Activated naive CD8-positive, alpha-beta T cell treated with anti-CD3 and anti-CD28 coated beads, Interleukin-2, amount 10 ng/mL, durations not matched to agents 7 days and 5 days (primary cell): Measurements from ENCODE around the gene NPIPB6. TPM values are rescaled to one million over a fixed set of nuclear protein-coding genes. Genes with fewer than 3 reads are reported as not detected.

Experiments used
- ATAC-seq: fragments of 150-1000 bp; cut with Tn5 transposase; one replicate; pipeline ENCODE4 v1.10.0; 2021; ENCODE audit warnings: low read depth, moderate library complexity
- POLR2A ChIA-PET: fragments of 350-600 bp; sonication (Branson Sonifier 250); formaldehyde crosslinking; loops from one replicate; lab custom pipeline; 2021; ENCODE audit warnings: antibody characterized with exemption; lab: Charles Lee
- DNase-seq: peaks from one replicate; pipeline ENCODE4 v3.0.0; 2021
- H3K27ac Mint-ChIP-seq: one replicate; pipeline ENCODE4 v1.8.0; 2022; ENCODE audit warnings: mild to moderate bottlenecking, mixed read lengths
- H3K27me3 Mint-ChIP-seq: one replicate; pipeline ENCODE4 v1.8.0; 2022; ENCODE audit warnings: mild to moderate bottlenecking, moderate library complexity, mixed read lengths
- H3K36me3 Mint-ChIP-seq: one replicate; pipeline ENCODE4 v1.8.0; 2021; ENCODE audit warnings: mild to moderate bottlenecking, mixed read lengths
- H3K4me1 Mint-ChIP-seq: one replicate; pipeline ENCODE4 v1.8.0; 2021; ENCODE audit warnings: mixed read lengths
- H3K4me3 Mint-ChIP-seq: one replicate; pipeline ENCODE4 v1.8.0; 2022; ENCODE audit warnings: mild to moderate bottlenecking, moderate library complexity, mixed read lengths
- H3K9me3 Mint-ChIP-seq: one replicate; pipeline ENCODE4 v1.8.0; 2021; ENCODE audit warnings: mixed read lengths
- total RNA-seq, 2 experiments: library from RNA; stranded (reverse); gene quantifications; one replicate each; pipeline ENCODE4 v1.2.3, GENCODE V29; 2021

The NPIPB6 gene
- total RNA-seq, 2 experiments from 2014 or later, result 2.4 to 4.5 TPM

DNA sequence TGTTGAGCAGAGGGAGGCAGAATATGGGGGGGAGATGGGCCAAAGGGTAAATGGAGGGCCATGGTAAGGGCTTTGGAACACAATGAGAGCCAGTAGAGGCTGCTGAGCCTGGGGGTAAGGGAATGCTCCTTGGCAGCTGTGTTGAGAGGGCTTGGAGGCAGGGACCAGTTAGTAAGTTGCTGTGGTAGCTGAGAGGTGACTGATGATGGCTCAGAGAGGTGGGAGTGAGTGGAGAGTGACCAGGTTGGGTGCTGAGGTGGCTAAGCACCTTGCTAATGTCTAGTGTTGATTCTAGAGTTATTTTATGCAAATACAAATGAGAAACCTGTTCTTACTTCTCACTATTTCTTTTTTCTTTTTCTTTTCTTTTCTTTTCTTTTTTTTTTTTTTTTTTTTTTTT is 60.2 kb downstream of the NPIPB6 start:
- no peak for ATAC-seq
- H3K36me3 Mint-ChIP-seq, result peaks cover 10% of the 10 kb centered on the region
- POLR2A ChIA-PET, result interaction anchor here (1.5 kb wide), 1 partner anchor 10 kb away, joined by 3 read pairs; no protein-coding TSS in a partner anchor
- no peak for DNase-seq
- no peak overlapping the region for H3K27ac Mint-ChIP-seq
- no peak overlapping the region for H3K4me3 Mint-ChIP-seq
- H3K9me3 Mint-ChIP-seq, result no peaks in the 10 kb centered on the region
- peaks cover 4% of the 10 kb centered on the region for H3K4me1 Mint-ChIP-seq
- H3K27me3 Mint-ChIP-seq, result no peaks in the 10 kb centered on the region

DNA sequence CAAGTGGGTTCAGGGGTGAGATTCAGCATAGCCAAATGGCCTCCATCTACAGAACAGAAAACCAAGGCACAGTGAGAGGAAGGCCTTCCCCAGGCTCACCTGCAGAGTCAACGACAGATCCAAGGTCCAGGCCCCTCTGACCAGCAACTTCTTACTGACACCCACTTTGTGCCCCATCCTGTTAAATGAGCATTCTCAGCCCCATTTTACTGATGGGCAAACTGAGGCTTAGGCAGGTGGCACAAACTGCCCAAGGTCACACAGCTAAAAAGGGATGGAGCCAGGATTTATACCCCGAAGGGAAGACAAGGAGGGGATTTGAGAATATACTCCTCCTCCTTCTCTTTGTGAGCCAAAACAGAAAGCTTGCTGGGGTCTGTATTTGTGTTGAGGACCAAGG is 61.7 kb downstream of the NPIPB6 start:
- Mint-ChIP-seq H3K4me1 (peaks cover 17% of the 10 kb centered on the region), H3K27ac (no peak overlapping the region), H3K27me3 (no peaks in the 10 kb centered on the region), H3K4me3 (no peak overlapping the region), H3K9me3 (no peaks in the 10 kb centered on the region), H3K36me3 (peaks cover 10% of the 10 kb centered on the region)
- ATAC-seq (no peak), DNase-seq (no peak)
- POLR2A ChIA-PET, result interaction anchor here (1.5 kb wide), 1 partner anchor 9 kb away, joined by 3 read pairs; no protein-coding TSS in a partner anchor

- ATAC-seq, result no peak
- H3K27me3 Mint-ChIP-seq, result no peaks in the 10 kb centered on the region
- POLR2A ChIA-PET, result interaction anchor here (1.2 kb wide), 1 partner anchor 9 kb away, joined by 3 read pairs; no protein-coding TSS in a partner anchor
- H3K4me1 Mint-ChIP-seq, result peaks cover 18% of the 10 kb centered on the region
- no peak overlapping the region for H3K27ac Mint-ChIP-seq
- no peak overlapping the region for H3K4me3 Mint-ChIP-seq
- peaks cover 10% of the 10 kb centered on the region for H3K36me3 Mint-ChIP-seq
- no peak for DNase-seq
- H3K9me3 Mint-ChIP-seq, result no peaks in the 10 kb centered on the region
Measured at GRCh38 chr16:28301154-28301553, 62.2 kb downstream of the NPIPB6 start.

- POLR2A ChIA-PET, result interaction anchor here (1.2 kb wide), 1 partner anchor 10 kb away, joined by 3 read pairs; no protein-coding TSS in a partner anchor
- DNase-seq (no peak), ATAC-seq (no peak)
- Mint-ChIP-seq H3K27me3 (no peaks in the 10 kb centered on the region), H3K4me1 (peaks cover 20% of the 10 kb centered on the region), H3K4me3 (no peak overlapping the region), H3K27ac (no peak overlapping the region), H3K9me3 (no peaks in the 10 kb centered on the region), H3K36me3 (peaks cover 10% of the 10 kb centered on the region)
Measured at GRCh38 chr16:28300327-28300726, 63.0 kb downstream of the NPIPB6 start.

GRCh38 chr16:28298511-28298878 is 64.8 kb downstream of the NPIPB6 start:
- Mint-ChIP-seq H3K27me3 (peaks cover 8% of the 10 kb centered on the region), H3K4me3 (no peak overlapping the region), H3K36me3 (peaks cover 3% of the 10 kb centered on the region), H3K27ac (no peak overlapping the region), H3K9me3 (no peaks in the 10 kb centered on the region), H3K4me1 (peaks cover 28% of the 10 kb centered on the region)
- DNase-seq (no peak), ATAC-seq (no peak)
- POLR2A ChIA-PET, result interaction anchor here (1.2 kb wide), 1 partner anchor 11 kb away, joined by 9 read pairs; no protein-coding TSS in a partner anchor

GRCh38 chr16:28297784-28298510 is 65.4 kb downstream of the NPIPB6 start:
- POLR2A ChIA-PET, result interaction anchor here (0.6 to 1.9 kb wide), 4 partner anchors 11 to 194 kb away, joined by 3 to 9 read pairs (median 5); partner anchors contain the start of gene CLN3
- peaks cover 28% of the 10 kb centered on the region for H3K4me1 Mint-ChIP-seq
- H3K27me3 Mint-ChIP-seq, result peaks cover 8% of the 10 kb centered on the region
- H3K36me3 Mint-ChIP-seq, result peaks cover 3% of the 10 kb centered on the region
- no peaks in the 10 kb centered on the region for H3K9me3 Mint-ChIP-seq
- peak overlapping the region; percentile 41 for H3K4me3 Mint-ChIP-seq
- peak overlapping the region; percentile 86 for H3K27ac Mint-ChIP-seq
- DNase-seq (no peak), ATAC-seq (peak; percentile 40)

- no peak for DNase-seq
- Mint-ChIP-seq H3K36me3 (peaks cover 3% of the 10 kb centered on the region), H3K27me3 (peaks cover 8% of the 10 kb centered on the region), H3K4me3 (peak overlapping the region; percentile 12), H3K4me1 (peaks cover 28% of the 10 kb centered on the region), H3K9me3 (no peaks in the 10 kb centered on the region), H3K27ac (peak overlapping the region; percentile 86)
- no peak for ATAC-seq
- POLR2A ChIA-PET, result interaction anchor here (0.6 to 1.9 kb wide), 3 partner anchors 11 to 195 kb away, joined by 3 to 7 read pairs (median 3); partner anchors contain the start of gene CLN3
Measured at GRCh38 chr16:28297308-28297707, 66.0 kb downstream of the NPIPB6 start.

- peaks cover 40% of the 10 kb centered on the region for H3K4me1 Mint-ChIP-seq
- peaks cover 3% of the 10 kb centered on the region for H3K36me3 Mint-ChIP-seq
- H3K27me3 Mint-ChIP-seq, result peaks cover 8% of the 10 kb centered on the region
- POLR2A ChIA-PET, result interaction anchor here (0.7 kb wide), 1 partner anchor 21 kb away, joined by 6 read pairs; no protein-coding TSS in a partner anchor
- no peaks in the 10 kb centered on the region for H3K9me3 Mint-ChIP-seq
- DNase-seq (no peak), ATAC-seq (no peak)
- peak overlapping the region; percentile 7 for H3K27ac Mint-ChIP-seq
- H3K4me3 Mint-ChIP-seq, result peak overlapping the region; percentile 66
Measured at GRCh38 chr16:28295276-28295675, 68.0 kb downstream of the NPIPB6 start.

- Mint-ChIP-seq H3K9me3 (no peaks in the 10 kb centered on the region), H3K27ac (no peak overlapping the region), H3K36me3 (no peaks in the 10 kb centered on the region), H3K27me3 (peaks cover 8% of the 10 kb centered on the region), H3K4me1 (peaks cover 41% of the 10 kb centered on the region), H3K4me3 (peak overlapping the region; percentile 77)
- DNase-seq (no peak), ATAC-seq (no peak)
- POLR2A ChIA-PET, result interaction anchor here (2.8 kb wide), 1 partner anchor 16 kb away, joined by 12 read pairs; no protein-coding TSS in a partner anchor
Measured at GRCh38 chr16:28294201-28294600, 69.1 kb downstream of the NPIPB6 start.

DNA sequence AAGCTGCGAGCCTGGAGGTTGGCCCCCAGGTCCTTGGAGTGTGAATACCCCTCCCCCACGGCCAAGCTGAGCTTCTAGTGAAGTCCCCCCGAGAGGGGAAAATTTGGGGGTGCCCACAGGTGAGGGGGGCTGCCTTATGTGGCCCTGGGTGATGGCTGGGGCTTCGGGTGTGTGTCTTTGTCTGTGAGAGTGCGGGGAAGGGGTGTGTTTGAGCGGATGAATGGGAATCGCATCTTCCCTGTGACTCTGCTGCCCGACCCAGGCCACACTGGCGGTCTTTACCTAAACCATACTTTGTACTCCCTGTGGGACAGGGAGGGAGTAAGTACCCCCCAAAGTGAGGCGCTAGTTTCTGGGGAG is 69.7 kb downstream of the NPIPB6 start:
- Mint-ChIP-seq H3K4me1 (peaks cover 46% of the 10 kb centered on the region), H3K9me3 (no peaks in the 10 kb centered on the region), H3K36me3 (no peaks in the 10 kb centered on the region), H3K4me3 (peak overlapping the region; percentile 77), H3K27me3 (peaks cover 8% of the 10 kb centered on the region), H3K27ac (no peak overlapping the region)
- POLR2A ChIA-PET, result interaction anchor here (0.8 to 2.8 kb wide), 5 partner anchors 9 to 28 kb away, joined by 3 to 12 read pairs (median 3); no protein-coding TSS in a partner anchor
- DNase-seq (no peak), ATAC-seq (no peak)

DNA sequence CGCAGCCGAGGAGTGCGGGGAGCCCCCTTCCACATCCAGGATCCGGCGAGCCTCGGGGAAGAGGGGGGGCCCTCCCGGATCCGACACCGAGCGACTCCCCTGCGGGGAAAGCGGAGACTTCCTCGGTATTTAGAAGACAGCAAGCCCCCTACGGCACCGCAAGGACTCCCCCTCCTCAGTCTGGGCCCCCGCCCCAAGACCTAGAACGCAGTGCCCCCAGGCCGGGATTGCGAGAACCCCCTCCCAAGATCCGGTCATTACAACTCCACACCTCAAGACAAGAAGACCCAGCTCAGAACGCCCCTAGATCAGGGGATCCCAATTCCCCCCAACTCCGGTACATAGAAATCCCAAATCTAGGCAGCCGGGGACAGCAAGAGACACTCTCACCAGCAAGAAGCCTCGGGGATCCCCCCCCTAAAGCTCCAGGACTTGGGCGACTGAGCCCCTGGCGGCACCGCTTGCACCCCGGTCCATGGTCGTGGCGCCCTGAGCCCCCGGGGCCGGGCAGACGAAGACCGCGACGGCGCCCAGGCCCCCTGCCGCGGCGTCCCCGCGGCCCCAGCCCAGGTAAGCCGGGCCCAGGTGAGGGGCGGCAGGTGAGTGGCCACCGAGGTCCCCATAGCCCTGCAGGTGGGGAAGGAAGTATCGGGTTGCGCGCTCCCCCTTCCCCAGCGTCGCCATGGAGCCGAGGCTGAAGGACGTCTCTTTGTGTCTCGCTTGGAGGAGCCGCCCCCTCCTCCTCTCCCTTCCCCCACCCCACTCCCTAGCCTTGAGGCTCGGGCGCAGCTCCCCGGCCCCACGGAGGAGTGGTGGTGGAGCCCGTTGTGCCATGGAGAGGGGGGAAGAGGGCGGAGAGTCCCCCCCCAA is 70.3 kb downstream of the NPIPB6 start:
- Mint-ChIP-seq H3K4me3 (peak overlapping the region; percentile 87), H3K27ac (peak overlapping the region; percentile 82), H3K27me3 (peaks cover 8% of the 10 kb centered on the region), H3K9me3 (no peaks in the 10 kb centered on the region), H3K36me3 (no peaks in the 10 kb centered on the region), H3K4me1 (peaks cover 46% of the 10 kb centered on the region)
- DNase-seq (peak; percentile 50), ATAC-seq (no peak)
- POLR2A ChIA-PET, result interaction anchor here (0.8 to 2.8 kb wide), 8 partner anchors 9 to 151 kb away, joined by 3 to 12 read pairs (median 3); no protein-coding TSS in a partner anchor
